PFSK-1 (cell line): ENCODE data around the gene PFN1.

Source experiments
- FOXP2 ChIP-seq: optimal IDR thresholded peaks from 2 replicates; pipeline ENCODE3; 2011; ENCODE audit warnings: borderline replicate concordance, control low read depth, inconsistent platforms; ENCODE audit not compliant: insufficient read depth; ENCODE audit errors: extremely low read length, extremely low read depth
- POLR2AphosphoS5 ChIP-seq: IDR thresholded peaks from 2 replicates; pipeline ENCODE4 v1.6.1; 2012; ENCODE audit warnings: low read depth, mild to moderate bottlenecking, control low read depth, low read length, moderate library complexity
- REST ChIP-seq, 2 experiments: IDR thresholded peaks; 2 replicates each; pipeline versions ENCODE4 v1.6.1 to v1.8.0; 2011 to 2012; ENCODE audit warnings: low read depth in 2 of 2, low read length in 2 of 2, control low read depth in 1 of 2, inconsistent platforms in 1 of 2, mild to moderate bottlenecking in 1 of 2, moderate library complexity in 1 of 2; ENCODE audit not compliant: insufficient read depth in 1 of 2
- SIN3A ChIP-seq: IDR thresholded peaks from 2 replicates; pipeline ENCODE4 v1.6.1; 2012; ENCODE audit warnings: mild to moderate bottlenecking, low read length, moderate library complexity, borderline replicate concordance; ENCODE audit not compliant: insufficient read depth
- TAF1 ChIP-seq: IDR thresholded peaks from 2 replicates; pipeline ENCODE4 v1.6.1; 2012; ENCODE audit warnings: low read length, control low read depth, borderline replicate concordance; ENCODE audit not compliant: insufficient read depth

Gene PFN1

GRCh38 chr17:4945176-4945943, 3.0 kb downstream of the PFN1 start:
- TF ChIP-seq SIN3A: peak; percentile 61; the same call in 1 of the 2 replicates
- TF ChIP-seq TAF1: peak; percentile 49; the same call in 1 of the 2 replicates
- no peak for TF ChIP-seq REST (IDR thresholded peaks at IDR 0.05; ENCODE audit: insufficient read depth in 1 of 2, low read depth in 2 of 2, low read length in 2 of 2)

DNA sequence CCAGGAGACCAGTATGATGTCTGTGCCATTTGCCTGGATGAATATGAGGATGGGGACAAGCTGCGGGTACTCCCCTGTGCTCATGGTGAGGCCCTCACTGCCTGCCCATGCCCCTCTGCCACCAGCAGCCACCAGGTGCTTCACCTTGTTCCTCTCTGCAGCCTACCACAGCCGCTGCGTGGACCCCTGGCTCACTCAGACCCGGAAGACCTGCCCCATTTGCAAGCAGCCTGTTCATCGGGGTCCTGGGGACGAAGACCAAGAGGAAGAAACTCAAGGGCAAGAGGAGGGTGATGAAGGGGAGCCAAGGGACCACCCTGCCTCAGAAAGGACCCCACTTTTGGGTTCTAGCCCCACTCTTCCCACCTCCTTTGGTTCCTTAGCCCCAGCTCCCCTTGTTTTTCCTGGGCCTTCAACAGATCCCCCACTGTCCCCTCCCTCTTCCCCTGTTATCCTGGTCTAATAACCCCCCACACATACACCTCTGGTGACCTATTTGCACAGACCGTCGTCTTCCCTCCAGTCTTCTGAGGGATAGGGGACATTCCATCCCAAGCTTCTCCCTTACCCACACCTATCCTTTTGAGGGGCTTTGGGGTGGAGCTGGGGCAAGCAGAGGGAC, 3.7 kb downstream of the PFN1 start:
- no peak for TF ChIP-seq TAF1
- TF ChIP-seq POLR2AphosphoS5: peak; percentile 31

DNA sequence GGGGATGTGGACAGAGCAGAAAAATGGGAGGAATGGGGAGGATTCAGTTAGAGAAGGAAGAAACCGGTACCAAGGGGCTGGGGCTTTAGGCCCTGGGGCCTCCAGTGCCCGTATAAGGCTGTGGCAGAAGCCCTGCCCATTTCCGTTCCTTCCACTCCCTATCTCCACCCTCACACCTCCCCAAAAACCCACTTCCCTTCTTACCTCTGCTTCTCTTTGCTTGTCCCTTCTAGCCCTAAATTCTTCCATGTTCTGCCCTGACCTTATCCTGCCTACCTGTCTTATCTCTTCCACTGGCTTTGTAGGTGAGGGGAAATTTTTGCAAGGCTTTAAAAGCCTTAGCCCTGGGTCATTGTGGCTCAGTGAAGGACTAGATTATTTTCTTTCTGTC, 4.2 kb downstream of the PFN1 start:
- no peak for TF ChIP-seq REST (IDR thresholded peaks at IDR 0.05; ENCODE audit: insufficient read depth in 1 of 2, low read depth in 2 of 2, low read length in 2 of 2)
- TF ChIP-seq TAF1: no peak
- peak; percentile 61 for TF ChIP-seq POLR2AphosphoS5

DNA sequence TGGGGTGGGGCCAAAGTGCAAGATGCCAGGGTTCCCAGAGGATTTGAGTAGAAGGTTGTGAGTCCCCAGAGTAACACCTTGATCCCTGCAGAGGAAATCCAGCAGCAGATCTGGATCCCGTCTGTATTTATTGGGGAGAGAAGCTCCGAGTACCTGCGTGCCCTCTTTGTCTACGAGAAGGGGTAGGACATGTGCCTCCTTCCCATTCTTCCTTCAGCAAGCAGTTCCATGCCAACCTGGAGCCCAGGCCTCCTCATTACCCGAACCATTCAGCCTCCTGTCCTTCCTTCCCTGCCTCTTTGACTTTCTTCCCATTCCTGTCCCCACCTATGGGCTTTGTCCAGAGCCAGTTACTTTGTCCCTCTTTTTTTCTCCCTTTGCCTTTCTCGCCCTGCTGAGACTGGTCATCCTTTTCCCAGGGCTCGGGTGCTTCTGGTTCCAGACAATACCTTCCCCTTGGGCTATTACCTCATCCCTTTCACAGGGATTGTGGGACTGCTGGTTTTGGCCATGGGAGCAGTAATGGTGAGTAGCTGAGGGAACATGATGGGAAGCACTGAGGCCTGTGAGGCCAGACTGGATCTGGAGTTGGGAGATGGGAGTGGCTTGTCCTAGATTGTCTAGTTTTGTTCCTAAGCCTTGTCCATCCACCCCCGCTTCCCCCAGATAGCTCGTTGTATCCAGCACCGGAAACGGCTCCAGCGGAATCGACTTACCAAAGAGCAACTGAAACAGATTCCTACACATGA, 5.4 kb downstream of the PFN1 start:
- TF ChIP-seq TAF1 (no peak), POLR2AphosphoS5 (no peak; the same call in 1 of the 2 replicates), SIN3A (no peak), FOXP2 (no peak), REST (IDR thresholded peaks at IDR 0.05; ENCODE audit: insufficient read depth in 1 of 2, low read depth in 2 of 2, low read length in 2 of 2) (no peak)

DNA sequence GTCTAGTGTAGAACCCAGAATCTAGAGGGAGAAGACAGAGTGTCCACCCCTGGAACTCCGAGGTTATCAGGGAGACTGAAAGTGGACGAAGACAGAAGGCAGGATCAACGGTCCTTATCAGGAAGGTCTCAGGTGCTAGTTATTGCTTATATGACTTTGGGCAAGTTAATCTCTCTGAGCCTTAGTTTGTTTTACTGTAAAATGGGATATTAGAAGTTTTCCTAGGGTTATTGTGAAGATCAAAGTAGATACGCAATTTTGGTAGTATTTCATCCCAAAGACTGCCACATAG, 7.1 kb downstream of the PFN1 start:
- no peak for TF ChIP-seq FOXP2
- TF ChIP-seq POLR2AphosphoS5: no peak
- no peak for TF ChIP-seq REST (IDR thresholded peaks at IDR 0.05; ENCODE audit: insufficient read depth in 1 of 2, low read depth in 2 of 2, low read length in 2 of 2)
- TF ChIP-seq SIN3A: no peak
- no peak for TF ChIP-seq TAF1
